IPS-NIHi7 (cell line): Measurements from ENCODE around the gene FAM219A.
A peak's percentile ranks its signal among the peaks of the same experiment; 100 is the strongest.
"Not testable (repeated sequence)": the region's sequence is repeated elsewhere in the genome, so short reads cannot be mapped to it uniquely, and the experiment has no call there.

Source experiments
- DNase-seq: peaks from one replicate; pipeline ENCODE4 v3.0.0; 2012; ENCODE audit warnings: mixed read lengths; ENCODE audit errors: extremely low spot score

FAM219A gene

DNA sequence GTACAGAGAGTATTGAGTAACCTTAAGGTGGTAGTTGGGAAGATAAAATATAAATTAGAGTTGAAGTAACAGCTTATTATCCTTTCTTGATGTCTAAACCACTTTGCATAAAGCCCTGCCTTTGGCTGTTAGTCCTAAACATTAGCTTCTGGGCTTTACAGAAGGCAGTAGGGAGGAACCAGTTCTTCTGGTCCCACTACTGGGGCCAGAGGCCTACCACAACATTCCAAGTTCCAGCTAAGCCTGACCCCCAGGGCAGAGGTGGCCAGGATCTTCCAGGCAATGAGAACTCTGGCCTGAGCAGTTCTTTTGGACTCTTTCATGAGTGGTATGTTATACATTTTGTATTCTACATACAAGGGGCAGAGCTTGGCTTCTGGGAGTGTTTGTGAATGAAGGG is 26.3 kb upstream of the FAM219A start:
- DNase-seq = no peak

DNA sequence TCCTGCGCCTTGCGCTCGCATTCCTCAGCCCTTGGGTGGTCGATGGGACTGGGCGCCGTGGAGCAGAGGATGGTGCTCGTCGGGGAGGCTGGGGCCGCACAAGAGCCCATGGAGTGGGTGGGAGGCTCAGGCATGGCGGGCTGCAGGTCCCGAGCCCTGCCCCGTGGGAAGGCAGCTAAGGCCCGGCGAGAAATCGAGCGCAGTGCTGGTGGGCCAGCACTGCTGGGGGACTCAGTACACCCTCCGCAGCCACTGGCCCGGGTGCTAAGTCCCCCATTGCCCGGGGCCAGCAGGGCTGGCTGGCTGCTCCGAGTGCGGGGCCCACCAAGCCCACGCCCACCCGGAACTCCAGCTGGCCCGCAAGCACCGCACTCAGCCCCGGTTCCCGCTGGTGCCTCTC is 24.4 kb upstream of the FAM219A start:
- DNase-seq = not testable (repeated sequence)

GRCh38 chr9:34481620-34482019 is 23.2 kb upstream of the FAM219A start:
- not testable (repeated sequence) for DNase-seq

- no peak for DNase-seq
These were observed 21.1 kb upstream of the FAM219A start for GRCh38 chr9:34479431-34479866.

- DNase-seq = no peak
These were observed 19.2 kb upstream of the FAM219A start for GRCh38 chr9:34477541-34477940.

GRCh38 chr9:34475097-34475496 is 16.7 kb upstream of the FAM219A start:
- DNase-seq = no peak

GRCh38 chr9:34465468-34465867 is 7.1 kb upstream of the FAM219A start:
- no peak for DNase-seq

DNA sequence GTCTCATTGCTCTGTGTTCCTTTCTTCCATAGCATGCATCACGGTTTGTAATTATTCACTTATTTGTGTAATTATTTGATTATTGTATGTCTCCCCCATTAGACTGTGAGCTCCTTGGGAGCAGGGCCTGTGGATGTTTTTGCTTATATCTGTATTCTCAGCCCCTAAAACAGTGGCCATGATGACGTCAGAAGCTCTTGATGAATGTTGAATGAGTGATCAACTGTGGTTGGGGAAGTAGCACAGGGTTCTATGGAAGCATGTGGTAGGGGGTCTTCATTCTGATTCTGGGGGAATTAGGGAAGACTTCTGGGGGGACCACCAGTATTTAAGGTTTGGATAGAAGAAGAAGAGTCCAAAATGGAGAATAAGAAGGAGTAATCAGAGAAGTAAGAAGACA is 6.2 kb upstream of the FAM219A start:
- no peak for DNase-seq

GRCh38 chr9:34463901-34464232 is 5.5 kb upstream of the FAM219A start:
- no peak for DNase-seq

GRCh38 chr9:34463098-34463900 is 4.9 kb upstream of the FAM219A start:
- no peak for DNase-seq

GRCh38 chr9:34459941-34460340 is 1.6 kb upstream of the FAM219A start:
- DNase-seq = no peak

DNA sequence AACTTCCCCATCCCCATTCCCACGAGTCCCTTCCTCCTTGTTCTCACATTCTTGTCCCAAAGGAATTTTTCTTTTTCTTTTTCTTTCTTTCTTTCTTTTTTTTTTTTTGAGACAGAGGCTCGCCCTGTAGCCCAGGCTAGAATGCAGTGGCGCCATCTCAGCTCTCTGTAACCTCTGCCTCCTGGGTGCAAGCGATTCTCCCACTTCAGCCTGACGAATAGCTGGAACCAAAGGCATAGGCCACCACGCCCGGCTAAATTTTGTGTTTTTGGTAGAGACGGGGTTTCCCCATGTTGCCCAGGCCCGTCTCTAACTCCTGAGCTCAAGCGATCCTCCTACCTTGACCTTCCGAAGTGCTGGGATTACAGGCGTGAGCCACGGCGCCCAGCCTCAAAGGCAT is 986 bp upstream of the FAM219A start:
- no peak for DNase-seq

- DNase-seq = no peak
These were observed 580 bp upstream of the FAM219A start for GRCh38 chr9:34458959-34459340.

DNA sequence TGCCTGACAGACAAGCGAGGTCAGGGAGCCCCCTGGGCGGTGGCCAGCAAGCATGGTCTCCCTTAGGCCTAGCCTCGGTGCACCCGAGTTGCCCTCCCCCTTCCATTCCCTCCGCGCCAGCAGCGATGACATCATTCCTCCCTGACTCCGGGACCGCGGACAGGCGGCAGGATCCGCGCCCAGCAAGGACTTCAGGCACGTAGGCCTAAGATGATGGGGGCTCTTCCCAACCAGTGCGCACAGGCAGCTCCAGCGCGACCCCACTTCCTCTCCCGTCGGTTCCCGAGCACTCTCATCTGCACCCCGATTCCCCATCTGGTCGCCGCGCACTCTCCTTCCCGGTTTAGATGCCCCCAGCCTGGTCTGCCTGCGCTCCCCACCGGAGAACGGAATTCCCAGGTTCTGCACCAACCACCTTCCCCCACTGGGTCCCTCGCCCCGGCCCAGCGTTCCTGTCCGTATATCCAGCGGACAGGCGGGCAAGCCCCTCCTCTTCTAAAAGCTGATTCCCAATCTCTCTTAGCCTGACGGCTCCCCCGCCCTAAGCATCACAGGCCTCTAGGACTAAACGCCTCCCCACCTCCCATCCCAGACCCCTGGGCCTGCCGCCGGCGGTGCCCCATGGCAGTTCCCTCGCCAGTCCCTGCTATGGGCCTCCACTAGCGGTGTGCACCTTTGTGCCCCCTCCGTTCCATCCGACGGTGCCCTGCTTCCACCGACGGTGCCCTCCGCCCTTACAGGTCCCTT is 931 bp downstream of the FAM219A start:
- peak; percentile 74 for DNase-seq

DNA sequence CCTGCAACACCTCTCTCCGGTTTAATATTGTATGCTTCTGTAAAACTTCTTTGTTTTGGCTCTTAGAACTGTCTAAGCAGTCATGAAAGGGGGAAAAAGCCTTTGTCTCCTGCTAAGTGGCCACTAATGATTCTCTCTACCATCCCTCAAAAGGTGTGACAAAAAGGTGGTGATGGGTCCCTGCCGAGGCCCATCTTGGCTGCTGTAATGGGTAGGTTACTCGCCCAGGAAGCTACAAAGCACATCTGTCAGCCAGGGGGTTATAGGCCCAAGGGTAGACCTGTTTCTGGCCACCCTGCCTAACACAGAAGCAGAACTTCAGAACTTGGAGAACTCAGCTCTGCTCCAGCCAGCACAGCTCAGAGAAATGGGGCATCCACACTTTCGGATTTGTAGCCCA is 1.6 kb downstream of the FAM219A start:
- no peak for DNase-seq

GRCh38 chr9:34456151-34456550 is 2.2 kb downstream of the FAM219A start:
- no peak for DNase-seq

- DNase-seq = no peak
These were observed 3.8 kb downstream of the FAM219A start for GRCh38 chr9:34454571-34455065.

- DNase-seq = no peak
These were observed 5.8 kb downstream of the FAM219A start for GRCh38 chr9:34452568-34452967.

- DNase-seq = no peak
These were observed 6.8 kb downstream of the FAM219A start for GRCh38 chr9:34451545-34451944.

GRCh38 chr9:34451135-34451534 is 7.2 kb downstream of the FAM219A start:
- peak; percentile 35 for DNase-seq

DNA sequence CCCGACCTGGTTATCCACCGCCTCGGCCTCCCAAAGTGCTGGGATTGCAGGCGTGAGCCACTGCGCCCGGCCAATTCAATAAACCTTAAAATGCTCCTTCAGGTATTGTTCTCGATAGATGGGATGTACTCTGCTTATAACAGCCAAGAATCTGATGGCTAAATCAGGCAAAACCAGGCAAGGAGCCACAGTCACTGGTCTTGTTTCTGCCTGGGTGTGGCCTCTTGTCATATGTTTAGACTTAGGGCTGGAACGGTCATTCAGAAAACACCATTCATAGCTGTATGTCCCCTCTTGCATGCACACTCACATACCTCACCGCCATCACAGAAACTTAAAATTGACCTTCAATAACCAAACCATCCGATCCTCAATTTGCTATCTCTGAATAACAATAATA is 7.7 kb downstream of the FAM219A start:
- no peak for DNase-seq

DNA sequence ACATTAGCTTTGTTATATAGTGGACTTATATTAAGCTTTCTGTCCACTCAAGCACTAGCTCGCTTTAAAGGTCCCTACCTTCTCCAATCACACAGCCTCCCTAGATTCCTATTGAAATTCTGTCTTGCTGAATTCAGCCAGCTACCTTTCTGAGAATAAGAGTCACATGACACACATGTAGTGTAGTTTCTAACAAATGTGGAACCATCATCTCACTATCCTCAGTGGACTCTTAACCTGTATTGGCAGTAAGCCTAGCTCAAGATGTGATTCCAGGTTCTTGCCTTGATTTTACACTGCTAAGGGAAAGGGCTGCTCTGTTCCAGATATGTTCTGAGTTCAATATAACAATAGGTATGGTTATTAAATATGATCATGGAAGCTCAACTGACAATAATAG is 11.4 kb downstream of the FAM219A start:
- no peak for DNase-seq

DNA sequence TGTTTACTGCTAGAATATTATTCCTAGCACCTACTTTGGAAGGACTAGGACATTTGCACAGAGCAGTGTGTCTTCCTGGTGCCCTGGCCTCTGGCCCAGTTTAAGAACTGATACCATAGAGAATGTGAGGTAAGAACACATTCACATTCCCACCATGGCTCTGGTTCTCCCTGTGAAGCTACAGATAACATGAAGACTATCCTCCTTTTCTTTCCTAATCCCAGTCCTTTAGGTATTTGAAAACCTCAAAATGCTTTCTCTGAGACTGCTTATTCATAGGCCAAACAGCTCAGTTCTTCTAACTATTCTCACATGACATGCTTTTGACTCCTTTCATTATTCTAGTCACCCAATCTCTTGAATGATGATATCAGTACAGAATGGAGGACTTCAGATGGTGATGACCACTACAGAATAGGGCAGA is 11.9 kb downstream of the FAM219A start:
- no peak for DNase-seq
